GM12878 (cell line): ENCODE data around the gene CDK3. TPM values are rescaled to one million over a fixed set of nuclear protein-coding genes. Genes with fewer than 3 reads are reported as not detected.
A peak's percentile ranks its signal among the peaks of the same experiment; 100 is the strongest.

Experiments
- ATAC-seq: fragments of 200-7000 bp; cut with Tn5 transposase; 3 replicates; pipeline ENCODE4 v1.9.1; 2020; ENCODE audit warnings: mild to moderate bottlenecking, moderate library complexity
- BruUV-seq: library from RNA; stranded (reverse); fragments of 400-500 nt; replicated peaks from 2 replicates; lab custom pipeline; 2021; lab: Mats Ljungman, UMichigan
- CTCF ChIA-PET: fragments of 300-600 bp; sonication (Branson Sonifier 250); formaldehyde crosslinking; extraction: SDS; loops from one replicate; lab custom pipeline; 2021; ENCODE audit warnings: inconsistent platforms; lab: Yijun Ruan, JAX
- POLR2A ChIA-PET: fragments of 350-600 bp; formaldehyde crosslinking; extraction: SDS; loops from one replicate; lab custom pipeline; 2021; ENCODE audit warnings: inconsistent platforms; lab: Charles Lee
- RAD21 ChIA-PET: fragments of 300-600 bp; sonication (Branson Sonifier 250); formaldehyde crosslinking; loops from one replicate; lab custom pipeline; 2023; ENCODE audit warnings: antibody characterized with exemption; ENCODE audit not compliant: unreplicated experiment; lab: Charles Lee
- SMC1A ChIA-PET: fragments of 300-600 bp; sonication (Branson Sonifier 250); formaldehyde crosslinking; loops from one replicate; lab custom pipeline; 2023; ENCODE audit not compliant: unreplicated experiment, uncharacterized antibody; lab: Charles Lee
- DNase-seq: peaks from one replicate; pipeline ENCODE4 v3.0.0-alpha.2; 2011; ENCODE audit warnings: low read depth, low spot score
- FAIRE-seq: peaks from 3 replicates; lab custom pipeline; 2011; peaks lifted over from hg19 to GRCh38; lab: Jason Lieb, UNC
- H2AFZ ChIP-seq: 2 replicates; pipeline ENCODE4 v1.6.0; 2011; ENCODE audit warnings: low read depth, low read length, control low read depth; ENCODE audit not compliant: control insufficient read depth
- H3K27ac ChIP-seq: 2 replicates; pipeline ENCODE4 v1.5.1; 2011; ENCODE audit warnings: control low read depth; ENCODE audit not compliant: control insufficient read depth, insufficient read depth
- H3K27me3 ChIP-seq, 2 experiments: replicated peaks in 1 of 2; 2 replicates each; pipeline versions ENCODE4 v1.6.0 to v1.6.1; 2011; ENCODE audit warnings: low read length in 1 of 2; ENCODE audit not compliant: control insufficient read depth in 2 of 2, insufficient read depth in 2 of 2
- H3K36me3 ChIP-seq, 2 experiments: 2 replicates each; pipeline ENCODE4 v1.5.1; 2011; ENCODE audit warnings: low read length in 1 of 2; ENCODE audit not compliant: control insufficient read depth in 2 of 2, insufficient read depth in 2 of 2
- H3K4me1 ChIP-seq: 2 replicates; pipeline ENCODE4 v1.6.1; 2011; ENCODE audit warnings: mild to moderate bottlenecking, low read length, moderate library complexity, mixed read lengths; ENCODE audit not compliant: control insufficient read depth, insufficient read depth
- H3K4me2 ChIP-seq: 2 replicates; pipeline ENCODE4 v1.6.0; 2011; ENCODE audit warnings: control low read depth; ENCODE audit not compliant: control insufficient read depth, insufficient read depth
- H3K4me3 ChIP-seq: fragments of 200-600 bp; sonication (generic); 2 replicates; pipeline ENCODE4 v1.5.1; 2016
- H3K79me2 ChIP-seq: 2 replicates; pipeline ENCODE4 v1.6.0; 2011; ENCODE audit warnings: low read length; ENCODE audit not compliant: control insufficient read depth, insufficient read depth
- H3K9ac ChIP-seq: 2 replicates; pipeline ENCODE4 v1.8.0; 2011; ENCODE audit warnings: low read length, control low read depth, mixed read lengths; ENCODE audit not compliant: control insufficient read depth, insufficient read depth
- H3K9me3 ChIP-seq: replicated peaks from 3 replicates; pipeline ENCODE4 v1.5.1; 2011; ENCODE audit warnings: mild to moderate bottlenecking, low read length; ENCODE audit not compliant: control insufficient read depth, insufficient read depth
- H4K20me1 ChIP-seq: 2 replicates; pipeline ENCODE4 v1.6.0; 2011; ENCODE audit not compliant: control insufficient read depth, insufficient read depth
- BACH1 ChIP-seq: fragments of 450-650 bp; IDR thresholded peaks from 2 replicates; pipeline ENCODE4 v1.6.1; 2017; ENCODE audit warnings: mild to moderate bottlenecking, borderline replicate concordance
- BCL3 ChIP-seq: IDR thresholded peaks from 2 replicates; pipeline ENCODE4 v1.6.1; 2011; ENCODE audit warnings: borderline replicate concordance, low read depth, mild to moderate bottlenecking, moderate library complexity, low read length; ENCODE audit not compliant: insufficient read depth, poor library complexity, severe bottlenecking
- EED ChIP-seq: sonication (generic); IDR thresholded peaks from 2 replicates; pipeline ENCODE4 v1.6.1; 2016; ENCODE audit warnings: antibody characterized with exemption, low read depth
- HDGF ChIP-seq: fragments of 450-650 bp; IDR thresholded peaks from 2 replicates; pipeline ENCODE4 v1.6.1; 2016; ENCODE audit warnings: antibody characterized with exemption
- IRF3 ChIP-seq: fragments of 450-650 bp; IDR thresholded peaks from 2 replicates; pipeline ENCODE4 v1.6.1; 2014; ENCODE audit warnings: mild to moderate bottlenecking
- KLF5 ChIP-seq: fragments of 450-650 bp; IDR thresholded peaks from 2 replicates; pipeline ENCODE4 v1.6.1; 2014; ENCODE audit warnings: mild to moderate bottlenecking; ENCODE audit not compliant: partially characterized antibody
- MEF2A ChIP-seq: IDR thresholded peaks from 2 replicates; pipeline ENCODE4 v1.6.1; 2011; ENCODE audit warnings: low read depth, mild to moderate bottlenecking, low read length, moderate library complexity; ENCODE audit not compliant: insufficient read depth
- NKRF ChIP-seq: fragments of 450-650 bp; conservative IDR thresholded peaks from 2 replicates; pipeline ENCODE4 v1.6.1; 2017; ENCODE audit warnings: mild to moderate bottlenecking, moderate library complexity
- POLR2AphosphoS2 ChIP-seq: IDR thresholded peaks from 2 replicates; pipeline ENCODE4 v1.6.1; 2011; ENCODE audit warnings: low read depth, mild to moderate bottlenecking, low read length, improper control_type of control experiment, moderate library complexity
- POU2F2 ChIP-seq: IDR thresholded peaks from 3 replicates; pipeline ENCODE4 v1.6.1; 2011; ENCODE audit warnings: low read depth, mild to moderate bottlenecking, low read length, borderline replicate concordance
- RELA ChIP-seq: fragments of 450-650 bp; IDR thresholded peaks from 2 replicates; pipeline ENCODE4 v1.8.0; 2014; ENCODE audit warnings: borderline replicate concordance; ENCODE audit not compliant: partially characterized antibody
- SMC3 ChIP-seq: IDR thresholded peaks from 2 replicates; pipeline ENCODE4 v1.6.1; 2011; ENCODE audit warnings: low read length, improper control_type of control experiment, borderline replicate concordance
- SREBF2 ChIP-seq: IDR thresholded peaks from 2 replicates; pipeline ENCODE4 v1.6.1; 2012; ENCODE audit warnings: mild to moderate bottlenecking, low read length
- YY1 ChIP-seq: IDR thresholded peaks from 2 replicates; pipeline ENCODE4 v1.6.1; 2011; ENCODE audit warnings: low read depth, mild to moderate bottlenecking, low read length
- WGBS: methylation state at CpG from one replicate; pipeline ENCODE4 v1.1.6; 2016; ENCODE audit warnings: low lambda C conversion rate; ENCODE audit not compliant: insufficient replicate concordance, insufficient coverage; ENCODE audit errors: missing lambda C conversion rate; 5-methylcytosine and 5-hydroxymethylcytosine counted together
- in situ Hi-C: fragments of 300-500 bp; cut with MboI; formaldehyde crosslinking; loops from 9 replicates; pipeline ENCODE4 v1.14.3; 2018; ENCODE audit warnings: mixed read lengths
- intact Hi-C: fragments of 100-400 bp; cut with micrococcal nuclease; formaldehyde crosslinking; loops from one replicate; pipeline ENCODE4 v1.14.2; 2022; ENCODE audit not compliant: unreplicated experiment
- polyA plus RNA-seq, 11 experiments: library from polyadenylated mRNA; depleted of rRNA in 4 of 11; unstranded in 6 of 11; stranded (reverse) in 5 of 11; fragments of >200 nt; fragmentation: Nextera tagmentation in 4 of 11; fragmentation: Illumina TruSeq in 1 of 11; extraction: Ambion mirVana in 4 of 11; extraction: Trizol in 1 of 11; gene quantifications; 1 replicate in 1 of 11; 2 replicates in 10 of 11; pipeline versions ENCODE4 v1.2.1 to v1.2.3, GENCODE V29; 2011 to 2016; ENCODE audit warnings: inconsistent platforms in 2 of 11, missing spikeins in 2 of 11, low read depth in 1 of 11
- total RNA-seq, 4 experiments: library from RNA; depleted of rRNA in 3 of 4; stranded (reverse); fragments of >200 nt in 3 of 4; fragmentation: Illumina TruSeq in 1 of 4; extraction: Trizol in 1 of 4; gene quantifications; 2 replicates each; pipeline versions ENCODE4 v1.2.1 to v1.2.3, GENCODE V29; 2013 to 2021

CDK3 gene
- total and polyA plus RNA-seq, 10 of the 15 experiments (the other 5 are each of a cell fraction or from before 2014, with no cell fraction given), result 1.1 to 7.1 (median 4.2) TPM

- Histone ChIP-seq H3K27ac (no peak overlapping the region), H2AFZ (no peak overlapping the region), H3K9me3 (no peaks in the 10 kb centered on the region), H4K20me1 (no peaks in the 10 kb centered on the region), H3K4me1 (no peaks in the 10 kb centered on the region), H3K36me3 (no peaks in the 10 kb centered on the region; a peak in 1 of 4 replicates), H3K4me3 (no peak overlapping the region), H3K9ac (no peak overlapping the region), H3K4me2 (no peak overlapping the region), H3K79me2 (no peaks in the 10 kb centered on the region), H3K27me3 (no peaks in the 10 kb centered on the region)
- in situ Hi-C loops, result loop anchor here (5.0 kb wide), 1 partner anchor 98 kb away; no protein-coding TSS in a partner anchor
- RAD21 ChIA-PET, result interaction anchor here (0.7 to 3.7 kb wide), 8 partner anchors 9 to 214 kb away, joined by 3 to 35 read pairs (median 4); partner anchors contain the start of genes ACOX1, EXOC7, MRPL38 and TEN1
- ATAC-seq (peak; percentile 95), DNase-seq (no peak), FAIRE-seq (peak; percentile 77)
- intact Hi-C loops, result loop anchor here (1.0 kb wide), 1 partner anchor 100 kb away; no protein-coding TSS in a partner anchor
- SMC1A ChIA-PET, result interaction anchor here (0.7 to 10.8 kb wide), 10 partner anchors 9 to 240 kb away, joined by 3 to 61 read pairs (median 4); partner anchors contain the start of genes GALK1, MRPL38 and TRIM65
- BruUV-seq, result no TSS peak
- WGBS, result 48% methylated on average over 16 of the region's 16 CpGs
- CTCF ChIA-PET, result interaction anchor here (0.5 to 12.8 kb wide), 28 partner anchors 7 to 561 kb away, joined by 3 to 128 read pairs (median 4); partner anchors contain the start of genes ACOX1, MRPL38, TEN1 and TRIM65
- POLR2A ChIA-PET, result interaction anchor here (0.6 to 1.3 kb wide), 5 partner anchors 9 to 575 kb away, joined by 3 to 7 read pairs (median 4); no protein-coding TSS in a partner anchor
- TF ChIP-seq RELA, result peak; percentile 25
- no peak for TF ChIP-seq BACH1
- TF ChIP-seq SMC3, result peak; percentile 94
- TF ChIP-seq HDGF, result no peak
- TF ChIP-seq YY1, result peak; percentile 49; the same call in 1 of the 2 replicates
- TF ChIP-seq BCL3, result no peak
- 0 out of 3 replicates have a peak, but pooled peaks have one; percentile 21 for TF ChIP-seq POU2F2
- no peak for TF ChIP-seq POLR2AphosphoS2
- TF ChIP-seq SREBF2, result no peak
- TF ChIP-seq KLF5, result no peak
- TF ChIP-seq NKRF, result no peak
- TF ChIP-seq EED, result no peak
- TF ChIP-seq IRF3, result no peak
- no peak for TF ChIP-seq MEF2A
Observed at GRCh38 chr17:76005263-76006149, 4.9 kb downstream of the CDK3 start.
